Activated gamma-delta T cell (primary cell): ENCODE measurements around the gene TMEM145.

ENCODE experiments used
- DNase-seq: peaks from one replicate; lab custom pipeline; 2025; lab: John Stamatoyannopoulos, UW

Gene TMEM145

GRCh38 chr19:42361545-42361910, 48.4 kb downstream of the TMEM145 start:
- no peak for DNase-seq

GRCh38 chr19:42362342-42362741, 49.2 kb downstream of the TMEM145 start:
- no peak for DNase-seq

- DNase-seq: no peak
Measured at GRCh38 chr19:42362891-42363440, 49.9 kb downstream of the TMEM145 start.

GRCh38 chr19:42363614-42364346, 50.7 kb downstream of the TMEM145 start:
- DNase-seq: no peak

GRCh38 chr19:42366673-42367072, 53.6 kb downstream of the TMEM145 start:
- DNase-seq: no peak

- DNase-seq: no peak
Measured at GRCh38 chr19:42367929-42368328, 54.8 kb downstream of the TMEM145 start.

- no peak for DNase-seq
Measured at GRCh38 chr19:42368360-42368759, 55.3 kb downstream of the TMEM145 start.

- DNase-seq: no peak
Measured at GRCh38 chr19:42368765-42369164, 55.7 kb downstream of the TMEM145 start.

GRCh38 chr19:42369433-42370067, 56.4 kb downstream of the TMEM145 start:
- no peak for DNase-seq

- DNase-seq: no peak
Measured at GRCh38 chr19:42370068-42370520, 57.0 kb downstream of the TMEM145 start.

GRCh38 chr19:42370626-42371175, 57.6 kb downstream of the TMEM145 start:
- DNase-seq: no peak
